HUES48 (cell line): ENCODE data around the gene RTN3.
A peak's percentile ranks its signal among the peaks of the same experiment; 100 is the strongest.
"Not testable (repeated sequence)": the region's sequence is repeated elsewhere in the genome, so short reads cannot be mapped to it uniquely, and the experiment has no call there.

Source experiments
- H3K27ac ChIP-seq: one replicate; pipeline ENCODE4 v1.7.0; 2013; ENCODE audit warnings: low read depth, low read length, inconsistent platforms
- H3K27me3 ChIP-seq: 2 replicates; pipeline ENCODE4 v1.6.1; 2013; ENCODE audit warnings: mild to moderate bottlenecking, low read length; ENCODE audit not compliant: control insufficient read depth, insufficient read depth
- H3K36me3 ChIP-seq: 2 replicates; pipeline ENCODE4 v1.6.1; 2013; ENCODE audit warnings: low read length; ENCODE audit not compliant: control insufficient read depth, insufficient read depth
- H3K4me1 ChIP-seq: 2 replicates; pipeline ENCODE4 v1.6.1; 2013; ENCODE audit warnings: mild to moderate bottlenecking, low read length; ENCODE audit not compliant: control insufficient read depth, insufficient read depth
- H3K4me3 ChIP-seq: 2 replicates; pipeline ENCODE4 v1.5.1; 2013; ENCODE audit warnings: mild to moderate bottlenecking, low read depth, low read length
- H3K9ac ChIP-seq: 2 replicates; pipeline ENCODE4 v1.6.1; 2013; ENCODE audit warnings: mild to moderate bottlenecking, low read depth, low read length, moderate library complexity
- H3K9me3 ChIP-seq: 2 replicates; pipeline ENCODE4 v1.6.1; 2013; ENCODE audit warnings: low read length; ENCODE audit not compliant: control insufficient read depth, insufficient read depth

RTN3 gene

DNA sequence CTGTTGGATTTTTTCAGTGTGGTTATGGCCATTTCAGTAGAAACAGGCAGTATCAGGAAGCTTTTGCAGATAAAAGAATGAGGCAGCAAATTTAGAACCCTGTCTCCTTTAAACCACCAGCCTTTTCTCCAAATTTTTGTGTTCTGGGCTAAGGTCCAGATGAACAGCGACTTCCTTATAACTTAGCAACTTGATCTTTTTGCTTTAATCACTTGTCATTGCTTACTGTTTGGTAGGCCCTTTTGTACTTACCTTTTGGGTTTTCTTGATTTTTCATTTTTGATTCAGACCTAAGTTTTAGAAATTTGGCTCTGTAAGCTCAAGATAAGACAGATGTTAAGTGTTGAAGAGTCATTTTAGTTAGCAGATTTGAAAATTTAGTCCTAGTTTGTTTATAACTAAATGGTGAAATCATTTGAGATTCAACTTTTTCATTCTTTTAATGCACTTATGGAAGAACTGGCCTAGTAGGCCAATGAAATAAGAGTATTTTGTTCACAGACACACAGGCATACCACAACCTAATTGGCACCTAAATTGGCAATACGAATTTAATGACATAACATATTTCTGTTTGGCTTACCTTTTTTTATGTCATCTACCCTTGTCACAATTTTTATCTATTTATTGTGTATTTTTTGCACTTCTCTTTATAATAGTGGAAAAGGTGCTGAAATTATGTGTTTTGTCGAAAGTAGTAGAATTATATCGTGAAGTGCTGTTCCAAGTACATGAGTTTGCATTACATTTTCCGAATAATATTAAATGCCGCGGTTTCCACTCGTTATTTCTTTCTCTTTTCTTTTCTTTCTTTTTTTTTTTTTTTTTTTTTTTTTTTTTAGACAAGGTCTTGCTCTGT lies 2.1 kb downstream of the RTN3 start:
- Histone ChIP-seq H3K27me3 (no peaks in the 10 kb centered on the region), H3K9ac (peak overlapping the region; percentile 54), H3K4me1 (peaks cover 26% of the 10 kb centered on the region), H3K36me3 (peaks cover 6% of the 10 kb centered on the region; the same call in 1 of the 2 replicates), H3K9me3 (no peaks in the 10 kb centered on the region), H3K4me3 (peak overlapping the region; percentile 86), H3K27ac (peak overlapping the region; percentile 96)

GRCh38 chr11:63685158-63685721 lies 3.9 kb downstream of the RTN3 start:
- H3K9ac ChIP-seq, H3K27me3 ChIP-seq: not testable (repeated sequence)

DNA sequence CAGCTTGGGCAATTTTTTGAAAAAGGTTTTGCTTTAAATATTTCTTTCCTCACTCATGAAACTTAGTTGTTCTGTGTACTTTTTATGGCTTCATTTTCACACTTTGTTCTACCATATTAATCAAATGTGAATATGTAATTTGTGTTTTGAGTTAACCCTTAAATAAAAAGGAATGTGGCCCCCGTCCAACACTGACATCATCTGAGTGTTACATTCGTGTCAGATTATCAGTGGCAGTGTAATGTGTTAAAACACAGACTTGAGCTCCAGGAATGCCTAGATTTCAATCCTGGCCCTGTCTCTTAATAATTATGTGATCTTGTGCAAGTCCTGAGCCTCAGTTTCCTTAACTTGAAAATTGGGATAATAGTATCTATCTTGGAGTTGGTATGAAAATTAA lies 5.6 kb downstream of the RTN3 start:
- H3K9ac ChIP-seq: no peak overlapping the region
- H3K4me1 ChIP-seq: peaks cover 32% of the 10 kb centered on the region
- no peaks in the 10 kb centered on the region for H3K9me3 ChIP-seq
- no peak overlapping the region for H3K4me3 ChIP-seq
- no peaks in the 10 kb centered on the region for H3K27me3 ChIP-seq
- peaks cover 6% of the 10 kb centered on the region; the same call in 1 of the 2 replicates for H3K36me3 ChIP-seq
- H3K27ac ChIP-seq: no peak overlapping the region

More at GRCh38 chr11:63685158-63685721, 3.9 kb downstream of the RTN3 start:
- H3K4me3 ChIP-seq, H3K36me3 ChIP-seq, H3K27ac ChIP-seq, H3K9me3 ChIP-seq: not testable (repeated sequence)
- peaks cover 38% of the 10 kb centered on the region for H3K4me1 ChIP-seq

GRCh38 chr11:63687845-63688244 lies 6.5 kb downstream of the RTN3 start:
- Histone ChIP-seq H3K27ac (no peak overlapping the region), H3K9me3 (no peaks in the 10 kb centered on the region), H3K36me3 (peaks cover 6% of the 10 kb centered on the region; the same call in 1 of the 2 replicates), H3K9ac (no peak overlapping the region), H3K4me3 (no peak overlapping the region), H3K27me3 (no peaks in the 10 kb centered on the region), H3K4me1 (peaks cover 32% of the 10 kb centered on the region)

DNA sequence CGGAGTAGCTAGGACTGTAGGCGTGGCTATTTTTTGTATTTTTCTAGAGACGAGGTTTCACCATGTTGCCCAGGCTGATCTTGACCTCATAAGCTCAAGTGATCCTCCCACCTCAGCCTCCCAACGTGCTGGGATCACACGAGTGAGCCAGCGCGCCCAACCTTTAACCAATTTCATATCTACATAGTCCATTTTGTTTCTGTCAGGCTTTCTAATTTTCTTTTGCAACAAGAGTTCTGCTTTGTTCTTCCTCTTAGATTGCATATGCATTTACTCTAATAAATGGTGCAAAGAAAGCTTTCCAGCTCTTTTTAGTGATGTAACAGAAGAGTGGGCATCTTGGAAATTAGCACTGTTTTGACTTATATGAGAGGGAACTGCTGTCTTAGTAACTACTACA lies 13.3 kb downstream of the RTN3 start:
- Histone ChIP-seq H3K9me3 (no peaks in the 10 kb centered on the region), H3K27me3 (no peaks in the 10 kb centered on the region), H3K27ac (no peak overlapping the region), H3K9ac (no peak overlapping the region), H3K4me1 (peaks cover 4% of the 10 kb centered on the region), H3K4me3 (no peak overlapping the region), H3K36me3 (no peaks in the 10 kb centered on the region; the same call in 1 of the 2 replicates)

DNA sequence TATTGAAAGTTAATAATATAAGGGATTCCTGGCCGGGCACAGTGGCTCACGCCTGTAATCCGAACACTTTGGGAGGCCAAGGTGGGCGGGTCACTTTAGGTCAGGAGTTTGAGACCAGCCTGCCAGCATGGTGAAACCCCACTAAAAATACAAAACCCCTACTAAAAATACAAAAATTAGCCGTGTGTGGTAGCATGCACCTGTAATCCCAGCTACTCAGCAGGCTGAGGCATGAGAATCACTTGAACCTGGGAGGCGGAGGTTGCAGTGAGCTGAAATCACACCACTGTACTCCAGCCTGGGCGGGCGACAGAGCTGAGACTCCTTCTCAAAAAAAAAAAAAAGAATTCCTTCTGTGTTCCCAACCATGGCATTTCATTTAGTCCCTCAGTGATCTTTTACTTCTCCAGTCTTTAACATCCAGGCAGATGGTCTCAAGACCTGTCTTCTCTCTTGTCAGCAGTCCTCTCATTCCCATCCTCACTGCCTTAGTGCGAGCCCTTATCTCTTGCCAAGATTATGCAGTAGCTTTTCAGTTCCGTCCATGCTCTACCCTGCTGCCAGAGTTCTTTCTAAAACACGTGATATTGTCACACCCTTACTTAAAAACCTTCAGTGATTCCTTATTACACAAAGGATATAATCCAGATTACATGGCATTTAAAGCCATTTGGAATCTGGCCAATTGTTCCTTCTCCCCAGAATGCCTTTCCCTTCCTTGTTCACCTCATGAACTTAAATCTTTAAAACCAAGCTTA lies 17.9 kb downstream of the RTN3 start:
- peaks cover 6% of the 10 kb centered on the region for H3K4me1 ChIP-seq
- H3K9ac ChIP-seq: no peak overlapping the region
- no peak overlapping the region for H3K4me3 ChIP-seq
- H3K9me3 ChIP-seq: no peaks in the 10 kb centered on the region
- no peaks in the 10 kb centered on the region for H3K27me3 ChIP-seq
- no peaks in the 10 kb centered on the region; the same call in 1 of the 2 replicates for H3K36me3 ChIP-seq
- H3K27ac ChIP-seq: no peak overlapping the region

GRCh38 chr11:63699896-63700295 lies 18.6 kb downstream of the RTN3 start:
- Histone ChIP-seq H3K36me3 (no peaks in the 10 kb centered on the region; the same call in 1 of the 2 replicates), H3K4me3 (no peak overlapping the region), H3K9me3 (no peaks in the 10 kb centered on the region), H3K27ac (no peak overlapping the region), H3K4me1 (peaks cover 6% of the 10 kb centered on the region), H3K9ac (no peak overlapping the region), H3K27me3 (no peaks in the 10 kb centered on the region)

GRCh38 chr11:63705526-63705925 lies 24.2 kb downstream of the RTN3 start:
- H3K27me3 ChIP-seq: no peaks in the 10 kb centered on the region
- no peak overlapping the region for H3K9ac ChIP-seq
- 0 out of 2 replicates have a peak, but pooled peaks cover 3% of the 10 kb centered on the region for H3K36me3 ChIP-seq
- no peaks in the 10 kb centered on the region for H3K4me1 ChIP-seq
- no peak overlapping the region for H3K27ac ChIP-seq
- H3K9me3 ChIP-seq: no peaks in the 10 kb centered on the region
- no peak overlapping the region for H3K4me3 ChIP-seq

- Histone ChIP-seq H3K27ac (no peak overlapping the region), H3K4me3 (no peak overlapping the region), H3K36me3 (0 out of 2 replicates have a peak, but pooled peaks cover 3% of the 10 kb centered on the region), H3K9me3 (no peaks in the 10 kb centered on the region), H3K27me3 (no peaks in the 10 kb centered on the region), H3K4me1 (no peaks in the 10 kb centered on the region), H3K9ac (no peak overlapping the region)
These were observed 27.5 kb downstream of the RTN3 start for GRCh38 chr11:63708764-63709163.

DNA sequence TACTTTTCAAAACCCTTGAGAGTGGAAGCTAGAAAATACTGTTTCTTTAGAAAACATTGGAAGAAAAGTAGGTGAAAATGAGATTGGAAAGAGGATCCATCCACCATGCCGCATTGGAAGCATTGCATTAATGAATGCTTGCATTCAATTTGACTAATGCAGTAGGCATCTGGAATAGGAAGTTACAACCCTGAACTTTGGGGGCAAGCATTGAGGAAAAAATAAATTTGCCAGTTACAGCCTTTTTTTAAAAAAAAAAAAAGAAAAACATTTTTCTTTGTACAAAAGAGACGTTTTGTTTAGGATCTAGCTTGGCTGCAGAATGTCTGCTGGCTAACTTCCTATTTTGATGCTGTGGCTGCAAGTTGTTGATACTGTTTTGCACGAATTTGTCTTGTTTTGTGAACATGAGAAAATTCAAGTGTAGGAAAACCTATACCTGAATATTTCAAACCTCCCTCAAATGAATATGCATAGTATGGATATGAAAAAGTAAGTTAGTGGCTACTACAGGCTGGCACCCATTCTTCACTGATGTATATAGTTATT lies 28.1 kb downstream of the RTN3 start:
- Histone ChIP-seq H3K27ac (no peak overlapping the region), H3K36me3 (peaks cover 3% of the 10 kb centered on the region; the same call in 1 of the 2 replicates), H3K9ac (no peak overlapping the region), H3K27me3 (no peaks in the 10 kb centered on the region), H3K4me1 (no peaks in the 10 kb centered on the region), H3K9me3 (no peaks in the 10 kb centered on the region), H3K4me3 (no peak overlapping the region)
